K562 (cell line): ENCODE data around the gene LAG3. TPM values are rescaled to one million over a fixed set of nuclear protein-coding genes. Genes with fewer than 3 reads are reported as not detected.

ENCODE experiments used
- CEBPZ ChIP-seq: fragments of 150-350 bp; IDR thresholded peaks from 2 replicates; pipeline ENCODE4 v1.6.1; 2014; ENCODE audit warnings: low read depth, mild to moderate bottlenecking, low read length, borderline replicate concordance
- CHD1 ChIP-seq: fragments of 200-600 bp; sonication (generic); IDR thresholded peaks from one replicate; pipeline ENCODE4 v1.6.1; 2012; ENCODE audit warnings: mild to moderate bottlenecking, moderate library complexity, low read length, inconsistent platforms
- FOXO4 ChIP-seq: fragments of 450-650 bp; formaldehyde crosslinking; IDR thresholded peaks from 2 replicates; pipeline ENCODE4 v1.4.0; 2020; ENCODE audit warnings: mild to moderate bottlenecking, moderate library complexity
- FUS ChIP-seq: fragments of 200-400 bp; formaldehyde crosslinking; optimal IDR thresholded peaks from 2 replicates; pipeline ENCODE3; 2017; ENCODE audit warnings: low read depth, low read length
- HNRNPUL1 ChIP-seq: fragments of 200-400 bp; formaldehyde crosslinking; IDR thresholded peaks from 2 replicates; pipeline ENCODE4 v1.6.1; 2017; ENCODE audit warnings: low read length
- ILK ChIP-seq: fragments of 450-650 bp; IDR thresholded peaks from 2 replicates; pipeline ENCODE4 v1.6.1; 2016; ENCODE audit warnings: missing genetic modification characterization, low read depth, mild to moderate bottlenecking, missing compliant biosample characterization, moderate library complexity, borderline replicate concordance
- KLF13 ChIP-seq: fragments of 450-650 bp; IDR thresholded peaks from 2 replicates; pipeline ENCODE4 v1.6.1; 2016; ENCODE audit warnings: missing genetic modification characterization, low read depth, mild to moderate bottlenecking, missing compliant biosample characterization, moderate library complexity, borderline replicate concordance
- NBN ChIP-seq: fragments of 450-650 bp; IDR thresholded peaks from 2 replicates; pipeline ENCODE4 v1.6.1; 2016; ENCODE audit warnings: low read depth, mild to moderate bottlenecking
- PTRF ChIP-seq: fragments of 450-650 bp; IDR thresholded peaks from 2 replicates; pipeline ENCODE4 v1.6.1; 2016; ENCODE audit warnings: mild to moderate bottlenecking, missing genetic modification characterization, missing compliant biosample characterization
- WHSC1 ChIP-seq: IDR thresholded peaks from one replicate; pipeline ENCODE4 v1.6.1; 2012; ENCODE audit warnings: low read length, control low read depth, inconsistent platforms
- ZNF282 ChIP-seq: sonication (generic); formaldehyde crosslinking; IDR thresholded peaks from 2 replicates; pipeline ENCODE4 v1.8.1; 2023; ENCODE audit warnings: missing genetic modification reagents
- polyA plus RNA-seq, 8 experiments: library from polyadenylated mRNA; depleted of rRNA in 4 of 8; stranded (reverse) in 5 of 8; unstranded in 3 of 8; fragments of >200 nt; fragmentation: Nextera tagmentation in 2 of 8; fragmentation: Illumina TruSeq in 1 of 8; extraction: Ambion mirVana in 2 of 8; extraction: Trizol in 1 of 8; gene quantifications; 2 replicates each; pipeline versions ENCODE4 v1.2.1 to v1.2.3, GENCODE V29; 2011 to 2014; ENCODE audit warnings: inconsistent platforms in 1 of 8, missing spikeins in 1 of 8
- total RNA-seq, 7 experiments: library from RNA; depleted of rRNA in 6 of 7; stranded (reverse); fragments of >200 nt in 6 of 7; fragmentation: Illumina TruSeq in 2 of 7; extraction: Trizol in 2 of 7; gene quantifications; 2 replicates each; pipeline versions ENCODE4 v1.2.1 to v1.2.3, GENCODE V29; 2011 to 2021; ENCODE audit warnings: low replicate concordance in 1 of 7
- TF ChIP-seq, protein P1 (sequence below): fragments of 450-650 bp; IDR thresholded peaks from 2 replicates; pipeline ENCODE4 v1.6.1; 2016; ENCODE audit warnings: low read depth, mild to moderate bottlenecking, moderate library complexity
- TF ChIP-seq, protein P2 (sequence below): fragments of 250-450 bp; sonication (Bioruptor Pico); IDR thresholded peaks from 2 replicates; pipeline ENCODE4 v1.9.0; 2021; ENCODE audit warnings: mild to moderate bottlenecking, inconsistent platforms
- TF ChIP-seq, protein P3 (sequence below): fragments of 450-650 bp; IDR thresholded peaks from 2 replicates; pipeline ENCODE4 v1.6.1; 2018; ENCODE audit warnings: mild to moderate bottlenecking, low read depth; ENCODE audit not compliant: partially characterized antibody
- TF ChIP-seq, protein P4 (sequence below): fragments of 250-450 bp; sonication (Bioruptor Pico); IDR thresholded peaks from 2 replicates; pipeline ENCODE4 v1.6.1; 2021; ENCODE audit warnings: mild to moderate bottlenecking

The LAG3 gene
- total and polyA plus RNA-seq, 9 of the 15 experiments (the other 6 are each of a cell fraction or from before 2014, with no cell fraction given): 0.07 to 0.66 (median 0.09) TPM; not detected in 1

DNA sequence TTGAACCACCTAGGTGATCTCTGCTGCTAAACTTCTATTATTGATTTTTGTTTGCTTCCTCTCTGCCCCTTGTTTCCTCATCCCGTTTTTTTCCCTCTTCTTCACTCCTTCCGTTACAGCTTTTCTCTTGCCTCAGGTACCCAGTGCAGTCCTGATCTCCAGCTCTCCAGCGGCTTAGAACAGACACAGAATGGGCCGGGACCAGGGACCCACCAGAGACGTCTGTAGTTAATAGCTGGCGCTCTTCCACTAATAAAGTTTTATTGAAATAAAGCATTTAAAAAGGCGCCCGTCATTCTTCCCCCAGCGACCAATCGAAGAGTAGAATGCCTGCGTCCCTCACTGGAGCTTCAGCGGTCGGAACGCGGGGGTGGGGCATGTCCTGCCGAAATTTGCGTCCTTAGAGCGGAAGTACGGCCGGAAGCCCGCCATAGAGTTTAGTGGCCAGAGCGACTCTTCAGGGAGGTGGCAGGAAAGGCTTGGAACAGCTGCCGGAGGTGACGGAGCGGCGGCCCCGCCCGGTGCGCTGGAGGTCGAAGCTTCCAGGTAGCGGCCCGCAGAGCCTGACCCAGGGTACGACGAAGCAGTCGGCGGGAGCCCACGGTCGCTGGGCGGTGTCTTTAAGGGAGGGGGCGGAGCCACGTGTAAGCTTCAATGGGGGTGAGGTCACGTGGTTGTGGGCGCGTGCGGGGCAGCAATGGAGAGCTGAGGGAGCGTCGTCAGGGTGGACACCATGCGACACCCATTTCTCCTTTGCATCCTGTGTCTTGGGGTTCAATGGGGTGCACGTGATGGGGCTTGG, 48.5 kb upstream of the LAG3 start, which contains the start of gene COPS7A (continued):
- TF ChIP-seq KLF13 (tag) (no peak), PTRF (tag) (no peak), FUS (no peak), CHD1 (no peak), WHSC1 (no peak), ZNF282 (CRISPR knock-in tag) (no peak), ILK (tag) (no peak), HNRNPUL1 (no peak), CEBPZ (no peak), NBN (peak; percentile 33; the same call in 1 of the 2 replicates), FOXO4 (no peak)
- TF ChIP-seq, protein P1, sequence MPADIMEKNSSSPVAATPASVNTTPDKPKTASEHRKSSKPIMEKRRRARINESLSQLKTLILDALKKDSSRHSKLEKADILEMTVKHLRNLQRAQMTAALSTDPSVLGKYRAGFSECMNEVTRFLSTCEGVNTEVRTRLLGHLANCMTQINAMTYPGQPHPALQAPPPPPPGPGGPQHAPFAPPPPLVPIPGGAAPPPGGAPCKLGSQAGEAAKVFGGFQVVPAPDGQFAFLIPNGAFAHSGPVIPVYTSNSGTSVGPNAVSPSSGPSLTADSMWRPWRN: peak; percentile 40; the same call in 1 of the 2 replicates
- TF ChIP-seq, protein P2, sequence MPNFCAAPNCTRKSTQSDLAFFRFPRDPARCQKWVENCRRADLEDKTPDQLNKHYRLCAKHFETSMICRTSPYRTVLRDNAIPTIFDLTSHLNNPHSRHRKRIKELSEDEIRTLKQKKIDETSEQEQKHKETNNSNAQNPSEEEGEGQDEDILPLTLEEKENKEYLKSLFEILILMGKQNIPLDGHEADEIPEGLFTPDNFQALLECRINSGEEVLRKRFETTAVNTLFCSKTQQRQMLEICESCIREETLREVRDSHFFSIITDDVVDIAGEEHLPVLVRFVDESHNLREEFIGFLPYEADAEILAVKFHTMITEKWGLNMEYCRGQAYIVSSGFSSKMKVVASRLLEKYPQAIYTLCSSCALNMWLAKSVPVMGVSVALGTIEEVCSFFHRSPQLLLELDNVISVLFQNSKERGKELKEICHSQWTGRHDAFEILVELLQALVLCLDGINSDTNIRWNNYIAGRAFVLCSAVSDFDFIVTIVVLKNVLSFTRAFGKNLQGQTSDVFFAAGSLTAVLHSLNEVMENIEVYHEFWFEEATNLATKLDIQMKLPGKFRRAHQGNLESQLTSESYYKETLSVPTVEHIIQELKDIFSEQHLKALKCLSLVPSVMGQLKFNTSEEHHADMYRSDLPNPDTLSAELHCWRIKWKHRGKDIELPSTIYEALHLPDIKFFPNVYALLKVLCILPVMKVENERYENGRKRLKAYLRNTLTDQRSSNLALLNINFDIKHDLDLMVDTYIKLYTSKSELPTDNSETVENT: peak; percentile 33; the same call in 1 of the 2 replicates
- TF ChIP-seq, protein P3, sequence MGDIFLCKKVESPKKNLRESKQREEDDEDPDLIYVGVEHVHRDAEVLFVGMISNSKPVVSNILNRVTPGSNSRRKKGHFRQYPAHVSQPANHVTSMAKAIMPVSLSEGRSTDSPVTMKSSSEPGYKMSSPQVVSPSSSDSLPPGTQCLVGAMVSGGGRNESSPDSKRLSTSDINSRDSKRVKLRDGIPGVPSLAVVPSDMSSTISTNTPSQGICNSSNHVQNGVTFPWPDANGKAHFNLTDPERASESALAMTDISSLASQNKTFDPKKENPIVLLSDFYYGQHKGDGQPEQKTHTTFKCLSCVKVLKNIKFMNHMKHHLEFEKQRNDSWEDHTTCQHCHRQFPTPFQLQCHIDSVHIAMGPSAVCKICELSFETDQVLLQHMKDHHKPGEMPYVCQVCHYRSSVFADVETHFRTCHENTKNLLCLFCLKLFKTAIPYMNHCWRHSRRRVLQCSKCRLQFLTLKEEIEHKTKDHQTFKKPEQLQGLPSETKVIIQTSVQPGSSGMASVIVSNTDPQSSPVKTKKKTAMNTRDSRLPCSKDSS: no peak
- TF ChIP-seq, protein P4, sequence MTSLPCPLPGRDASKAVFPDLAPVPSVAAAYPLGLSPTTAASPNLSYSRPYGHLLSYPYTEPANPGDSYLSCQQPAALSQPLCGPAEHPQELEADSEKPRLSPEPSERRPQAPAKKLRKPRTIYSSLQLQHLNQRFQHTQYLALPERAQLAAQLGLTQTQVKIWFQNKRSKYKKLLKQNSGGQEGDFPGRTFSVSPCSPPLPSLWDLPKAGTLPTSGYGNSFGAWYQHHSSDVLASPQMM: no peak
